Measurements from ENCODE around the gene ANP32D.
"Not testable (repeated sequence)": the region's sequence is repeated elsewhere in the genome, so short reads cannot be mapped to it uniquely, and the experiment has no call there.

ANP32D gene

GRCh38 chr12:48508987-48509386 lies 36.6 kb downstream of the ANP32D start:
- DNase-seq = no peak

- no peak for DNase-seq
Measured at GRCh38 chr12:48510111-48510510, 37.8 kb downstream of the ANP32D start.

- no peak for DNase-seq
Measured at GRCh38 chr12:48512855-48513254, 40.5 kb downstream of the ANP32D start.

GRCh38 chr12:48514728-48515127 lies 42.4 kb downstream of the ANP32D start:
- DNase-seq = no peak

- DNase-seq = not testable (repeated sequence)
Measured at GRCh38 chr12:48520381-48520780, 48.0 kb downstream of the ANP32D start.
